ENCODE data around the gene LAMTOR4.
"Not testable (repeated sequence)": the region's sequence is repeated elsewhere in the genome, so short reads cannot be mapped to it uniquely, and the experiment has no call there.

The LAMTOR4 gene

DNA sequence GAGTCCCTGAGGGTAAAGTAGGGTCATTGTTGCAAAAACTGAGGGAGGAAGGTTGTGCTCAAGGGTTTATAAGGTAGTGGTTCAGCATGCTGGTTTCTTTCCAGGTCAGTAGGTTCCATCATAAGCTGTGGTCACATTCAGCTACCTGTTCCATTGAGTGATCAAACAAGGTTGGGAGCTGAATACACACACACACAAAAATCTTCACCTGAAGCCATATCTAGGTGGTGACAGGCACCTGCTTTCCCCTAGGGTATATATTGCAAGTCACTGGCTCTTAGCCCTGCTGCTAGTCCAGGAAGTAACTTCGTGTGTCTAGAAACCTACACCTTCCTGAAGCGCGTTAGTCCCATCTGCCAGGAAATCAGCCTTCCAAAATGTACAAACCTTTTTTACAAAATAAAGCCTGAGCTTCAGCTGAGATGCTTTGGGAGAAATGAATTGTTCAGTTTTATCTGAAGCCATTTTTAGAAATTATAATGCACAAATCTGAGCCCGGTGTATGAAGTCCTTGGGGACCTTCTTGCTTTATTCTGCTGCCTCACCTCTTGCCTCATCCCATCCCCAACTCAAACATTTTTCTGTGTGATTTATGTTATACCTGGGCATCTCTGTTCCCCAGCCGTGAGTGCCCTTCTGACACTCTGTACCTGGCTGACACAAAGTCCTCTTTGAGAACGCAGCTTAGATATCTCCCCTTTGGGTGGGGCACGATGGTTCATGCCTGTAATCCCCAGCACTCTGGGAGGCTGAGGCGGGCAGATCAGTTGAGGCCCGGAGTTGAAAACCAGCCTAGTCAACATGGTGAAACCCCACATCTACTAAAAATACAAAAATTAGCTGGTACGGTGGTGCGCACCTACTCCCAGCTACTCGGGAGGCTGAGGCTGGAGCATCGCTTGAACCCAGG lies 10.6 kb upstream of the LAMTOR4 start:
- H3K4me3 ChIP-seq (replicated peaks in 1 of 2; ENCODE audit: low read depth in 2 of 2, low read length in 2 of 2), result no peak overlapping the region
- no peak for DNase-seq (ENCODE audit: low read depth in 2 of 2)
- TF ChIP-seq CTCF (IDR thresholded peaks at IDR 0.05; ENCODE audit: low read depth, low read length), result no peak

- TF ChIP-seq CTCF (IDR thresholded peaks at IDR 0.05; ENCODE audit: low read depth, low read length), result no peak
- H3K4me3 ChIP-seq (replicated peaks in 1 of 2; ENCODE audit: low read depth in 2 of 2, low read length in 2 of 2), result no peak overlapping the region
Observed at GRCh38 chr7:100141555-100141949, 7.2 kb upstream of the LAMTOR4 start.

DNA sequence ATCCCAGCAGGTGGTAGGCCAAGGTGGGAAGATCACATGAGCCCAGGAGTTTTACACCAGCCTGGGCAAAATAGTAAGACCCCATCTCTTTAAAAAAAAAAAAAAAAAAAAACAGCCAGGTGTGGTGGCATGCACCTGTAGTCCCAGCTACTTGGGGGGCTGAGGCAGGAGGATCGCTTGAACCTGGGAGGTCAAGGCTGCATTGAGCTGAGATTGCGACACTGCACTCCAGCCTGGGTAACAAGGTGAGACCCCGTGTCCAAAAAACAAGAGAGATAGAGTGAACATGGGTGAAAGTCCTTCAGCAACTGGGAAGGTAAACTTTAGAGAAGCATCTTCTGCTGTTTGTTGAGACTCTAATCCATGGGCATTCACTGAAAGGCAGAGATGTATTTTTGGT lies 6.3 kb upstream of the LAMTOR4 start:
- no peak overlapping the region for H3K4me3 ChIP-seq (replicated peaks in 1 of 2; ENCODE audit: low read depth in 2 of 2, low read length in 2 of 2)
- no peak for TF ChIP-seq CTCF (IDR thresholded peaks at IDR 0.05; ENCODE audit: low read depth, low read length)
- no peak for DNase-seq (ENCODE audit: low read depth in 2 of 2)

More at GRCh38 chr7:100141555-100141949, 7.2 kb upstream of the LAMTOR4 start:
- DNase-seq (ENCODE audit: low read depth in 2 of 2), result no peak

GRCh38 chr7:100146350-100146749 lies 2.4 kb upstream of the LAMTOR4 start:
- peak; percentile 40 to 81 for DNase-seq (ENCODE audit: low read depth in 2 of 2)
- H3K4me3 ChIP-seq (replicated peaks in 1 of 2; ENCODE audit: low read depth in 2 of 2, low read length in 2 of 2), result not testable (repeated sequence)

DNA sequence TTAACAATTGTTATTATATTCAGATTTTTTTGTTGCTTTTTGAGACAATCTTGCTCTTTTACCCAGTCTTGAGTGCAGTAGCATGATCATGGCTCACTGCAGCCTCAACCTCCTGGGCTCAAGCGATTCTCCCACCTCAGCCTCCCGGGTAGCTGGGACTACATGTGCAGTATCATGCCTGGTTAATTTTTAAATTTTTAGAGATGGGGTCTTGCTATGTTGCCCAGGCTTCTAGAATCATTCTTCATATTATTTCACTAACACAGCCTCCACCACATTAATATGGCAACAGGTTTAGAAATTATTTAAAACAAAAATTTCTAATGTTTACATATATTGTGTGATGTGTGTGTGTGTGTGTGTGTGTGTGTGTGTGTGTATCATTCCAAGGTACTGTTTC lies 1.4 kb upstream of the LAMTOR4 start:
- H3K4me3 ChIP-seq (replicated peaks in 1 of 2; ENCODE audit: low read depth in 2 of 2, low read length in 2 of 2), result no peak overlapping the region
- no peak for DNase-seq (ENCODE audit: low read depth in 2 of 2)
- TF ChIP-seq CTCF (IDR thresholded peaks at IDR 0.05; ENCODE audit: low read depth, low read length), result no peak

DNA sequence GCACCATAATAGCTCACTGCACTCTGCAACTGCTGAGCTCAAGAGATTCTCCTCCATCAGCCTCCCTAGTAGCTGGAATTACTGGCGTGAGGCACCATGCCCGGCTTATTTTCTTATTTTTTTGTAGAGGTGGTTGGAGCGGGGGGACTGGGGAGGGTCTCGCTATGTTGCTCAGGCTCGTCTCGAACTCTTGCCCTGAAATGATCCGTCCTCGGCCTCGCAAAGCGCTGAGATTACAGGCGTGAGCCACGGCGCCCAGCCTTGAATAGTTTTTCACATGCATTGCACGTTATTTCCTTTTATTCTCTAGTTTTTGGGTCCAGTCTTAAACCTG lies 526 bp upstream of the LAMTOR4 start:
- H3K4me3 ChIP-seq (replicated peaks in 1 of 2; ENCODE audit: low read depth in 2 of 2, low read length in 2 of 2), result peak overlapping the region; percentile 2 to 42
- DNase-seq (ENCODE audit: low read depth in 2 of 2), result no peak
- TF ChIP-seq CTCF (IDR thresholded peaks at IDR 0.05; ENCODE audit: low read depth, low read length), result no peak

- TF ChIP-seq CTCF (IDR thresholded peaks at IDR 0.05; ENCODE audit: low read depth, low read length), result no peak
- H3K4me3 ChIP-seq (replicated peaks in 1 of 2; ENCODE audit: low read depth in 2 of 2, low read length in 2 of 2), result no peak overlapping the region
- no peak for DNase-seq (ENCODE audit: low read depth in 2 of 2)
Observed at GRCh38 chr7:100152404-100152803, 3.7 kb downstream of the LAMTOR4 start.

Measured in cardiac fibroblast (primary cell).